ENCODE measurements around the gene ADCY10. TPM values are rescaled to one million over a fixed set of nuclear protein-coding genes. Genes with fewer than 3 reads are reported as not detected.

ADCY10 gene
- total RNA-seq, 1 experiment from 2014 or later: 0.31 TPM

- no peak overlapping the region for H3K27ac Mint-ChIP-seq (ENCODE audit: unreplicated experiment)
- BruUV-seq (replicated peaks): no TSS peak
Measured at GRCh38 chr1:167791281-167792187, 122.4 kb downstream of the ADCY10 start.

GRCh38 chr1:167790117-167790516 is 123.8 kb downstream of the ADCY10 start:
- Mint-ChIP-seq H3K4me1 (ENCODE audit: low read depth, unreplicated experiment) (no peaks in the 10 kb centered on the region), H3K27me3 (ENCODE audit: unreplicated experiment) (no peaks in the 10 kb centered on the region), H3K27ac (ENCODE audit: unreplicated experiment) (no peak overlapping the region), H3K4me3 (ENCODE audit: low read depth, unreplicated experiment) (no peak overlapping the region), H3K9me3 (ENCODE audit: low read depth, unreplicated experiment) (no peaks in the 10 kb centered on the region), H3K36me3 (ENCODE audit: insufficient read depth, unreplicated experiment) (peaks cover 33% of the 10 kb centered on the region)
- intact Hi-C loops (cut with micrococcal nuclease; ENCODE audit: unreplicated experiment): no loop called here
- BruUV-seq (replicated peaks): no TSS peak
- CTCF ChIA-PET: no interaction called here
- no peak for DNase-seq
- no peak for TF ChIP-seq CTCF (IDR thresholded peaks at IDR 0.05; ENCODE audit: unreplicated experiment)

More at GRCh38 chr1:167791281-167792187, 122.4 kb downstream of the ADCY10 start:
- peaks cover 31% of the 10 kb centered on the region for H3K36me3 Mint-ChIP-seq (ENCODE audit: insufficient read depth, unreplicated experiment)
- CTCF ChIA-PET: interaction anchor here (1.0 kb wide), 1 partner anchor 38 kb away, joined by 7 read pairs; no protein-coding TSS in a partner anchor
- no peak overlapping the region for H3K4me3 Mint-ChIP-seq (ENCODE audit: low read depth, unreplicated experiment)
- H3K4me1 Mint-ChIP-seq (ENCODE audit: low read depth, unreplicated experiment): no peaks in the 10 kb centered on the region
- no peak for DNase-seq
- H3K9me3 Mint-ChIP-seq (ENCODE audit: low read depth, unreplicated experiment): no peaks in the 10 kb centered on the region
- H3K27me3 Mint-ChIP-seq (ENCODE audit: unreplicated experiment): no peaks in the 10 kb centered on the region
- intact Hi-C loops (cut with micrococcal nuclease; ENCODE audit: unreplicated experiment): no loop called here
- no peak for TF ChIP-seq CTCF (IDR thresholded peaks at IDR 0.05; ENCODE audit: unreplicated experiment)

GRCh38 chr1:167789501-167789900 is 124.4 kb downstream of the ADCY10 start:
- H3K36me3 Mint-ChIP-seq (ENCODE audit: insufficient read depth, unreplicated experiment): peaks cover 31% of the 10 kb centered on the region
- intact Hi-C loops (cut with micrococcal nuclease; ENCODE audit: unreplicated experiment): no loop called here
- H3K4me3 Mint-ChIP-seq (ENCODE audit: low read depth, unreplicated experiment): no peak overlapping the region
- no peak for DNase-seq
- H3K9me3 Mint-ChIP-seq (ENCODE audit: low read depth, unreplicated experiment): no peaks in the 10 kb centered on the region
- no peak for TF ChIP-seq CTCF (IDR thresholded peaks at IDR 0.05; ENCODE audit: unreplicated experiment)
- H3K4me1 Mint-ChIP-seq (ENCODE audit: low read depth, unreplicated experiment): no peaks in the 10 kb centered on the region
- no peak overlapping the region for H3K27ac Mint-ChIP-seq (ENCODE audit: unreplicated experiment)
- CTCF ChIA-PET: no interaction called here
- H3K27me3 Mint-ChIP-seq (ENCODE audit: unreplicated experiment): no peaks in the 10 kb centered on the region
- BruUV-seq (replicated peaks): no TSS peak

GRCh38 chr1:167786502-167786901 is 127.4 kb downstream of the ADCY10 start:
- Mint-ChIP-seq H3K9me3 (ENCODE audit: low read depth, unreplicated experiment) (no peaks in the 10 kb centered on the region), H3K4me1 (ENCODE audit: low read depth, unreplicated experiment) (no peaks in the 10 kb centered on the region), H3K36me3 (ENCODE audit: insufficient read depth, unreplicated experiment) (peaks cover 23% of the 10 kb centered on the region), H3K27me3 (ENCODE audit: unreplicated experiment) (no peaks in the 10 kb centered on the region), H3K4me3 (ENCODE audit: low read depth, unreplicated experiment) (no peak overlapping the region), H3K27ac (ENCODE audit: unreplicated experiment) (no peak overlapping the region)
- no TSS peak for BruUV-seq (replicated peaks)
- no peak for TF ChIP-seq CTCF (IDR thresholded peaks at IDR 0.05; ENCODE audit: unreplicated experiment)
- CTCF ChIA-PET: no interaction called here
- intact Hi-C loops (cut with micrococcal nuclease; ENCODE audit: unreplicated experiment): no loop called here
- no peak for DNase-seq

Measured in Calu3 (cell line).